B cell (primary cell): ENCODE results near the gene C10orf105. TPM values are rescaled to one million over a fixed set of nuclear protein-coding genes. Genes with fewer than 3 reads are reported as not detected.

Experiments used
- ATAC-seq: fragments of 200-7000 bp; cut with Tn5 transposase; one replicate; pipeline ENCODE4 v1.10.0; 2021; ENCODE audit warnings: low read depth, mild to moderate bottlenecking, moderate number of reproducible peaks, moderate library complexity
- CTCF ChIA-PET: fragments of 350-600 bp; sonication (Branson Sonifier 250); formaldehyde crosslinking; loops from one replicate; lab custom pipeline; 2021; ENCODE audit warnings: antibody characterized with exemption, inconsistent platforms; lab: Charles Lee
- POLR2A ChIA-PET: fragments of 350-600 bp; sonication (Branson Sonifier 250); formaldehyde crosslinking; loops from one replicate; lab custom pipeline; 2021; ENCODE audit warnings: antibody characterized with exemption; lab: Charles Lee
- DNase-seq: peaks from one replicate; pipeline ENCODE4 v3.0.0; 2013
- H2AFZ ChIP-seq: 2 replicates; pipeline ENCODE4 v1.6.1; 2012; ENCODE audit warnings: mild to moderate bottlenecking, low read depth, low read length; ENCODE audit not compliant: insufficient read depth, poor library complexity, severe bottlenecking
- H3K27ac ChIP-seq, 2 donors: 1 replicate in 1 of 2; 2 replicates in 1 of 2; pipeline ENCODE4 v1.5.1; 2012 to 2013; ENCODE audit warnings: low read length in 2 of 2, mild to moderate bottlenecking in 2 of 2, moderate library complexity in 1 of 2
- H3K27me3 ChIP-seq, 4 experiments: fragments of 200-600 bp in 1 of 4; sonication (generic) in 1 of 4; replicated peaks in 1 of 4; 1 replicate in 2 of 4; 2 replicates in 2 of 4; pipeline versions ENCODE4 v1.6.1 to v1.7.0; 2013 to 2016; ENCODE audit warnings: low read length in 3 of 4, mild to moderate bottlenecking in 2 of 4, mixed read lengths in 1 of 4, moderate library complexity in 1 of 4; ENCODE audit not compliant: insufficient read depth in 4 of 4, control insufficient read depth in 3 of 4; ENCODE audit errors: control extremely low read depth in 1 of 4
- H3K36me3 ChIP-seq, 2 experiments: replicated peaks in 1 of 2; 1 replicate in 1 of 2; 2 replicates in 1 of 2; pipeline versions ENCODE4 v1.6.1 to v1.7.1; 2013; ENCODE audit warnings: low read length in 1 of 2; ENCODE audit not compliant: insufficient read depth in 2 of 2, control insufficient read depth in 1 of 2; ENCODE audit errors: control extremely low read depth in 1 of 2, extremely low read depth in 1 of 2
- H3K4me1 ChIP-seq, 2 donors: fragments of 200-600 bp in 1 of 2; sonication (generic) in 1 of 2; 1 replicate in 1 of 2; 2 replicates in 1 of 2; pipeline versions ENCODE4 v1.5.1 to v1.6.1; 2013 to 2017; ENCODE audit warnings: low read length in 2 of 2; ENCODE audit not compliant: control insufficient read depth in 2 of 2, insufficient read depth in 2 of 2
- H3K4me2 ChIP-seq: replicated peaks from 2 replicates; pipeline ENCODE3; 2012; ENCODE audit warnings: mild to moderate bottlenecking, low read depth, low read length; ENCODE audit not compliant: poor library complexity, severe bottlenecking
- H3K4me3 ChIP-seq, 5 experiments: fragments of 200-600 bp in 1 of 5; sonication (generic) in 1 of 5; 1 replicate in 3 of 5; 2 replicates in 2 of 5; pipeline versions ENCODE4 v1.5.1 to v1.7.0; 2011 to 2016; ENCODE audit warnings: low read length in 4 of 5, mild to moderate bottlenecking in 4 of 5, low read depth in 2 of 5, control low read depth in 1 of 5, moderate library complexity in 1 of 5; ENCODE audit not compliant: insufficient read depth in 1 of 5; ENCODE audit errors: control extremely low read depth in 1 of 5, extremely low read depth in 1 of 5
- H3K79me2 ChIP-seq: fragments of 200-600 bp; sonication (generic); one replicate; pipeline ENCODE4 v1.6.0; 2016; ENCODE audit warnings: low read length; ENCODE audit not compliant: control insufficient read depth, insufficient read depth
- H3K9ac ChIP-seq: fragments of 200-600 bp; sonication (generic); 2 replicates; pipeline ENCODE4 v1.6.1; 2017; ENCODE audit warnings: mild to moderate bottlenecking, low read length, moderate library complexity
- H3K9me3 ChIP-seq, 3 donors: one replicate each; pipeline versions ENCODE4 v1.6.1 to v1.7.1; 2013; ENCODE audit warnings: low read length in 2 of 3; ENCODE audit not compliant: control insufficient read depth in 2 of 3, insufficient read depth in 1 of 3; ENCODE audit errors: control extremely low read depth in 1 of 3
- H4K20me1 ChIP-seq: 2 replicates; pipeline ENCODE4 v1.6.0; 2012; ENCODE audit warnings: mild to moderate bottlenecking, low read length; ENCODE audit not compliant: insufficient read depth, control insufficient read depth, poor library complexity, severe bottlenecking
- H3K27ac Mint-ChIP-seq: one replicate; pipeline ENCODE4 v1.8.0; 2021; ENCODE audit warnings: mixed read lengths
- H3K27me3 Mint-ChIP-seq: one replicate; pipeline ENCODE4 v1.8.0; 2021; ENCODE audit warnings: mixed read lengths
- H3K4me1 Mint-ChIP-seq: one replicate; pipeline ENCODE4 v1.8.0; 2021; ENCODE audit warnings: mixed read lengths
- H3K4me3 Mint-ChIP-seq: one replicate; pipeline ENCODE4 v1.8.0; 2021; ENCODE audit warnings: mixed read lengths
- H3K9me3 Mint-ChIP-seq: one replicate; pipeline ENCODE4 v1.8.0; 2022; ENCODE audit warnings: mixed read lengths; ENCODE audit not compliant: insufficient read depth
- EZH2 ChIP-seq: IDR thresholded peaks from 2 replicates; pipeline ENCODE4 v1.6.1; 2012; ENCODE audit warnings: borderline replicate concordance, low read depth, mild to moderate bottlenecking, moderate library complexity, low read length; ENCODE audit not compliant: insufficient read depth, poor library complexity, severe bottlenecking
- WGBS: methylation state at CpG from one replicate; pipeline ENCODE4 v1.1.5; 2013; ENCODE audit warnings: missing lambda C conversion rate; ENCODE audit not compliant: insufficient coverage; 5-methylcytosine and 5-hydroxymethylcytosine counted together
- intact Hi-C: fragments of 100-400 bp; cut with micrococcal nuclease; formaldehyde crosslinking; loops from one replicate; pipeline ENCODE4 v1.10.0; 2022
- polyA plus RNA-seq: library from polyadenylated mRNA; depleted of rRNA; stranded (reverse); fragments of >200 nt; gene quantifications from 2 replicates; pipeline ENCODE4 v1.2.3, GENCODE V29; 2012
- total RNA-seq, 2 donors: library from RNA; stranded (reverse); fragments of 120-200 nt in 1 of 2; gene quantifications; 1 replicate in 1 of 2; 2 replicates in 1 of 2; pipeline versions ENCODE4 v1.2.3 to v1.2.4, GENCODE V29; 2013 to 2022
- TF ChIP-seq, protein P1 (sequence below): fragments of 200-600 bp; IDR thresholded peaks from one replicate; pipeline ENCODE4 v1.8.0; 2022; ENCODE audit warnings: antibody characterized with exemption, mild to moderate bottlenecking

The C10orf105 gene
- total and polyA plus RNA-seq, 2 donors (not counting 1 experiment from before 2014, with no cell fraction given), result 0.03 TPM; not detected in 1

DNA sequence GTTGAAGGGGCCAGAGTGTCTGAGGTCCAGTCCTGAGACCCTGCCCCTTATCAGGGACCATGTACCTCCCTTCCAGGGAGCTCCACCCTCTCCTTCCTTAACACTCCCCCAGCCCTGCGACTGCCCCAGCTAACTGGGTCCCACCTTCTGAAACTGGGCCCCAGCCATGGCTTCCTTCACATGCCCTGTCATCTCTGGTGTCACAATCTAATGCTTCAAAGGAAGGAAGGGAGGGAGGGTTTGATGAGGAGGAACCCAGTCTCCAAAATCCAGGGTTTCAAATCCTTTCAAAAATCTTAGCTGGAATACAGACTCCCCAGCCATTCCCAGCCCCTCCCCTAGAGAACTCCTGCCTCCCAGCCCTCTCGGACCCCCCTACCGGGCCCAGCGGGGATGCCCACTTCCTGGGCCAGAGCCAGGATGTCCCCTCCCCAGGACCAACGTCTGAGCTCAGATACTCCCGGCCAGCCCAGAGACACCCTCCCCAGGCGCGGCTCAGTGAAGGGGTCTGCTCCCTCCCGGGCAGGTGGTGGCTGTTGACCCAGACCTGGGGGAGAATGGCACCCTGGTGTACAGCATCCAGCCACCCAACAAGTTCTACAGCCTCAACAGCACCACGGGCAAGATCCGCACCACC, 18.0 kb downstream of the C10orf105 start:
- Mint-ChIP-seq H3K27me3 (no peaks in the 10 kb centered on the region), H3K4me1 (peaks cover 17% of the 10 kb centered on the region), H3K27ac (no peak overlapping the region), H3K9me3 (no peaks in the 10 kb centered on the region), H3K4me3 (no peak overlapping the region)
- no peak for DNase-seq
- intact Hi-C loops, result no loop called here
- H3K9ac ChIP-seq, result no peak overlapping the region
- no peaks in the 10 kb centered on the region for H4K20me1 ChIP-seq
- H3K27me3 ChIP-seq, result peaks cover 0 to 9% (median 0%) of the 10 kb centered on the region in 4 experiments
- ChIA-PET POLR2A (no interaction called here), CTCF (interaction anchor here (1.2 kb wide), 1 partner anchor 110 kb away, joined by 3 read pairs; no protein-coding TSS in a partner anchor)
- TF ChIP-seq, protein P1, sequence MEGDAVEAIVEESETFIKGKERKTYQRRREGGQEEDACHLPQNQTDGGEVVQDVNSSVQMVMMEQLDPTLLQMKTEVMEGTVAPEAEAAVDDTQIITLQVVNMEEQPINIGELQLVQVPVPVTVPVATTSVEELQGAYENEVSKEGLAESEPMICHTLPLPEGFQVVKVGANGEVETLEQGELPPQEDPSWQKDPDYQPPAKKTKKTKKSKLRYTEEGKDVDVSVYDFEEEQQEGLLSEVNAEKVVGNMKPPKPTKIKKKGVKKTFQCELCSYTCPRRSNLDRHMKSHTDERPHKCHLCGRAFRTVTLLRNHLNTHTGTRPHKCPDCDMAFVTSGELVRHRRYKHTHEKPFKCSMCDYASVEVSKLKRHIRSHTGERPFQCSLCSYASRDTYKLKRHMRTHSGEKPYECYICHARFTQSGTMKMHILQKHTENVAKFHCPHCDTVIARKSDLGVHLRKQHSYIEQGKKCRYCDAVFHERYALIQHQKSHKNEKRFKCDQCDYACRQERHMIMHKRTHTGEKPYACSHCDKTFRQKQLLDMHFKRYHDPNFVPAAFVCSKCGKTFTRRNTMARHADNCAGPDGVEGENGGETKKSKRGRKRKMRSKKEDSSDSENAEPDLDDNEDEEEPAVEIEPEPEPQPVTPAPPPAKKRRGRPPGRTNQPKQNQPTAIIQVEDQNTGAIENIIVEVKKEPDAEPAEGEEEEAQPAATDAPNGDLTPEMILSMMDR, result no peak
- TF ChIP-seq EZH2, result no peak
- no peak overlapping the region for H3K27ac ChIP-seq
- H3K9me3 ChIP-seq, result no peaks in the 10 kb centered on the region
- no peak for ATAC-seq
- no peak overlapping the region for H3K4me3 ChIP-seq
- no peak overlapping the region for H3K4me2 ChIP-seq
- 93% methylated on average over 8 of the region's 11 CpGs for WGBS
- H3K4me1 ChIP-seq, result peaks cover 6 to 21% of the 10 kb centered on the region in 2 donors
- H3K79me2 ChIP-seq, result no peaks in the 10 kb centered on the region
- no peak overlapping the region for H2AFZ ChIP-seq
- no peaks in the 10 kb centered on the region for H3K36me3 ChIP-seq

DNA sequence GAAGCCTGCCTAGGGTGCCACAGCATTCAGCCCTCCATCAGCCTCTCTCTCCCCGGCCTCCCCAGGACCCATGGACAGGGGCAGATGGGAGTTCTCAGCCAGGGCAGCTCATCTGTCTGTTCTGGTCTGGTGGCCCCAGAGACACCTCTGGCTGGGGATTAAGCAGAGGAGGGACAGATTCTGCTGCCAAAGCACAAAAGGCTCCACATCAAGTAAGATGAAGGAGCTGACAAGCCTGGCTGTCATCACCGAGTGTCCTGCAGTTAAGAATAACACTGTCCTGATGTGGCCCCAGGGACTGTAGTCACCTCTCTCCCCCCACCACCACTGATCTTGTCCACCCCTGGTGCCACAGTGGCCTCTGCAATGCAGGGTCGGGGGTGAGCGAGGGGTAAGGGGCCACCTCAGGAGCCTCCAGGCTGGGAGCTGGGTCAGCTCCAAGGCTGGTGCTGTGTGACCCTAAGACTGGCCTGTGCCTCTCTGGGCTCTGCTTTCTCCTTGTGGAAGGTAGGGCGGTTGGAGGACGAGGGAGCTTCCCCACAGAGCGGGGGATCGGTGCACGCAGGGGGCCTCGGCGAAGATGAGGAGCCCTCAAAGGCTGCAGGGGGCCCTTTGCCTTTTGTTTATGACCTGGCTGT, 18.7 kb downstream of the C10orf105 start:
- H2AFZ ChIP-seq, result no peak overlapping the region
- POLR2A ChIA-PET, result no interaction called here
- H3K27ac ChIP-seq, result no peak overlapping the region
- CTCF ChIA-PET, result interaction anchor here (1.2 to 11.1 kb wide), 3 partner anchors 10 to 384 kb away, joined by 3 to 199 read pairs (median 91); partner anchors contain the start of gene SLC29A3
- ATAC-seq, result no peak
- Mint-ChIP-seq H3K9me3 (no peaks in the 10 kb centered on the region), H3K27ac (no peak overlapping the region), H3K4me1 (peaks cover 25% of the 10 kb centered on the region), H3K4me3 (no peak overlapping the region), H3K27me3 (no peaks in the 10 kb centered on the region)
- H3K36me3 ChIP-seq, result no peaks in the 10 kb centered on the region
- H4K20me1 ChIP-seq, result no peaks in the 10 kb centered on the region
- no peaks in the 10 kb centered on the region for H3K9me3 ChIP-seq
- H3K4me1 ChIP-seq, result peaks cover 14 to 29% of the 10 kb centered on the region in 2 donors
- H3K27me3 ChIP-seq, result peaks cover 0 to 9% (median 0%) of the 10 kb centered on the region in 4 experiments
- H3K9ac ChIP-seq, result no peak overlapping the region
- no peak overlapping the region for H3K4me3 ChIP-seq
- intact Hi-C loops, result no loop called here
- no peak for TF ChIP-seq EZH2
- WGBS, result 95% methylated on average over 10 of the region's 11 CpGs
- DNase-seq, result no peak
- no peaks in the 10 kb centered on the region for H3K79me2 ChIP-seq
- no peak overlapping the region for H3K4me2 ChIP-seq
